Ishikawa (cell line): ENCODE measurements around the gene LTO1.

Experiments
- CEBPB ChIP-seq: IDR thresholded peaks from 2 replicates; pipeline ENCODE4 v1.6.1; 2012
- CREB1 ChIP-seq: IDR thresholded peaks from 2 replicates; pipeline ENCODE4 v1.6.1; 2012; ENCODE audit warnings: low read depth
- EGR1 ChIP-seq: IDR thresholded peaks from 2 replicates; pipeline ENCODE4 v1.6.1; 2012
- EP300 ChIP-seq: IDR thresholded peaks from 2 replicates; pipeline ENCODE4 v1.6.1; 2012; ENCODE audit warnings: borderline replicate concordance
- FOXM1 ChIP-seq: IDR thresholded peaks from 2 replicates; pipeline ENCODE4 v1.6.1; 2012; ENCODE audit warnings: low read depth, borderline replicate concordance
- NFIC ChIP-seq: IDR thresholded peaks from 2 replicates; pipeline ENCODE4 v1.6.1; 2012
- RAD21 ChIP-seq: IDR thresholded peaks from 2 replicates; pipeline ENCODE4 v1.6.1; 2012; ENCODE audit warnings: low read depth
- REST ChIP-seq: IDR thresholded peaks from 2 replicates; pipeline ENCODE4 v1.6.1; 2012; ENCODE audit warnings: low read depth, mild to moderate bottlenecking
- TAF1 ChIP-seq: IDR thresholded peaks from 2 replicates; pipeline ENCODE4 v1.6.1; 2012; ENCODE audit warnings: low read depth, mild to moderate bottlenecking
- TCF12 ChIP-seq: IDR thresholded peaks from 2 replicates; pipeline ENCODE4 v1.6.1; 2012; ENCODE audit warnings: low read depth
- TEAD4 ChIP-seq: IDR thresholded peaks from 2 replicates; pipeline ENCODE4 v1.6.1; 2012
- USF1 ChIP-seq: IDR thresholded peaks from 2 replicates; pipeline ENCODE4 v1.6.1; 2012
- YY1 ChIP-seq: IDR thresholded peaks from 2 replicates; pipeline ENCODE4 v1.6.1; 2012; ENCODE audit warnings: low read depth
- ZBTB7A ChIP-seq: IDR thresholded peaks from 2 replicates; pipeline ENCODE4 v1.6.1; 2012; ENCODE audit warnings: low read depth
- TF ChIP-seq, protein P1 (sequence below): IDR thresholded peaks from 2 replicates; pipeline ENCODE4 v1.6.1; 2012

Gene LTO1

GRCh38 chr11:69696749-69697468 is 21.8 kb upstream of the LTO1 start:
- 0 out of 2 replicates have a peak, but pooled peaks have one; percentile 23 for TF ChIP-seq TEAD4
- no peak for TF ChIP-seq YY1
- no peak for TF ChIP-seq TAF1
- TF ChIP-seq CREB1, result no peak
- TF ChIP-seq RAD21, result no peak
- no peak for TF ChIP-seq FOXM1
- TF ChIP-seq, protein P1, sequence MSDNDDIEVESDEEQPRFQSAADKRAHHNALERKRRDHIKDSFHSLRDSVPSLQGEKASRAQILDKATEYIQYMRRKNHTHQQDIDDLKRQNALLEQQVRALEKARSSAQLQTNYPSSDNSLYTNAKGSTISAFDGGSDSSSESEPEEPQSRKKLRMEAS, result peak; percentile 51; the same call in 1 of the 2 replicates
- peak; percentile 59 for TF ChIP-seq NFIC
- TF ChIP-seq REST, result no peak
- TF ChIP-seq TCF12, result peak; percentile 85
- TF ChIP-seq USF1, result no peak
- peak; percentile 43; the same call in 1 of the 2 replicates for TF ChIP-seq CEBPB
- no peak for TF ChIP-seq EGR1
- TF ChIP-seq EP300, result peak; percentile 76; the same call in 1 of the 2 replicates
- TF ChIP-seq ZBTB7A, result no peak

DNA sequence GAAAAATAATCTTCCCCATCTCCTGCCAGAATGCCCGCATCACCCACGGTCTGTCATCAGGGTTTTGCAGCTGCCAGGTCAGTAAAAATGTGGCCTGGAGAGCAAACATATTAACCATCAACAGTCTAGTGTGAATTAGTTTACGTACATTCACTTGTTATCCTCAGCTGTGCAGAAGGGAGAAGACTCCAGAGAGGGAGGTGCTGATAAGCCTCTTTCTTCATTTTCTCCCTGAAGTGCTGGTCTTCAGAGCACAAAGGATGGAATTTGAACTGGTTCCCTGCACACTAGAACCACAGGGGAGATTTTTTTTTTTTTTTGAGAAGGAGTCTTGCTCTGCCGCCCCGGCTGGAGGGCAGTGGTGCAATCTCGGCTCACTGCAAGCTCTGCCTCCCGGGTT is 20.4 kb upstream of the LTO1 start:
- TF ChIP-seq YY1, result no peak
- TF ChIP-seq RAD21, result no peak
- TF ChIP-seq REST, result no peak
- TF ChIP-seq TEAD4, result no peak
- no peak for TF ChIP-seq CREB1
- no peak for TF ChIP-seq ZBTB7A
- no peak for TF ChIP-seq NFIC
- TF ChIP-seq, protein P1, result no peak
- TF ChIP-seq EGR1, result no peak
- no peak for TF ChIP-seq FOXM1
- TF ChIP-seq TCF12, result no peak
- no peak for TF ChIP-seq TAF1
- no peak for TF ChIP-seq USF1
- no peak for TF ChIP-seq CEBPB

- TF ChIP-seq EGR1 (no peak), NFIC (0 out of 2 replicates have a peak, but pooled peaks have one; percentile 28), TCF12 (no peak)
Observed at GRCh38 chr11:69694781-69695180, 19.6 kb upstream of the LTO1 start.

DNA sequence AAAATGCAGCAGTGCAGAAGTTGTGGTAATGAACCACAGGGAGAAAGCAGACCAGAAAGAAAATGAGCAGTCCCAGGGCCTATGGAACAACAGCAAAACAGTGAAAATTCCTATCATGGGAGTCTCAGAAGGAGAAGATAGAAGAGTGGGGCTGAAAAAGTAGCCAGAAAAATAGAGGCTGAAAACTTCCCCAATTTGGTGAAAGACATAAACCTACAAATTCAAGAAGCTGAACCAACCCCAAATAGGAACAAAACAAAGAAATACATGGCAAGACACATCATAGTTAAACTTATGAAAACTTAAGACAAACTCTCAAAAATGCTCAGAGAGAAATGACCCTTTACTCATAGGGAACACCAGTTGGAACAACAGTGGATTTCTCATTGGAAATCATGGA is 17.3 kb upstream of the LTO1 start:
- no peak for TF ChIP-seq EP300
- no peak for TF ChIP-seq YY1
- no peak for TF ChIP-seq REST
- no peak for TF ChIP-seq RAD21
- TF ChIP-seq EGR1, result no peak
- TF ChIP-seq NFIC, result no peak
- no peak for TF ChIP-seq TEAD4
- no peak for TF ChIP-seq TCF12
- TF ChIP-seq CREB1, result no peak
- TF ChIP-seq CEBPB, result no peak
- TF ChIP-seq FOXM1, result no peak
- TF ChIP-seq, protein P1, result no peak
- TF ChIP-seq TAF1, result no peak
- TF ChIP-seq ZBTB7A, result no peak
- TF ChIP-seq USF1, result no peak
